NK-92 treated with Interleukin-12 subunit alpha and Interleukin-12 subunit beta, amount 100 ng/mL, for 24 hours (cell line): Measurements from ENCODE around the gene FAM13B.
"Not testable (repeated sequence)": the region's sequence is repeated elsewhere in the genome, so short reads cannot be mapped to it uniquely, and the experiment has no call there.

ENCODE experiments used
- DNase-seq: peaks from one replicate; lab custom pipeline; 2025; lab: John Stamatoyannopoulos, UW

FAM13B gene

DNA sequence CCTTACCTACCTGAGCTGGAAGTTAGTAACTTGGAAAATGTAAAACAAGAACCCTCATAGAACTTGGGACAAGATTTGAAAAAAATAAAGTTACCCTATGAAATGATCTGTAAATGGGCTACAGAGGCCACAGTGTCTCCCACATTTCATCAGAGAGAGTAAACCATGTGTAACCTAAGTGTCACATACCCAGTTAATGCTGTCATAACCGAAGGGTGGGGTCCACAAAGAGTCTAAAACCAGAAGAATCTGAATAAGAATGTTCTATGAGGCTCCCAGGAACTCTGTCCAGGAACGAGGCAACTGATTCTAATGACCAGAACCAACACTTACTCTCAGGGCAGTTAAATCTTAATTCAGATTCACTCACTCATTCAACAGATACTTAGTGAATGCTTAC is 1.0 kb upstream of the FAM13B start:
- no peak for DNase-seq

DNA sequence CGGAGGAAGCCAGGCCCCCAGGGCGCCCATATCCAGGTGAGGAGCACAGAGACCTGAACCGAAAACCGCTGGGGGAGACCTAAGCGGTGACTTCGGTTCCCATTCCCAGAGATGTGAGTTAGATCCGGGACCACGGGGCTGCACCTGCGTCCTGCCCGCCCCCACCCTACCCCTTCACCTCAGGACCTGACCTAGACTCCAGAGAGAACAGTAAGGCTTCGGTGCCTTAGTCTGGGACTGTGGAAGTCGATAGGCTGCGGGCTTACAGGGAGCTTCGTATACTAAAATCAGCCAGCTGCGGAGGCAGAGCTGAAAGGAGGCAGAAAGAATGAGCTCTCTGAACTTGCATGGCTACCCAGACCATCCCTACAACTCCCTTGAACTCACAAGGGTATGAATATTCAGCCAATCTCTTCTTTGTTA is 518 bp upstream of the FAM13B start:
- DNase-seq = no peak

DNA sequence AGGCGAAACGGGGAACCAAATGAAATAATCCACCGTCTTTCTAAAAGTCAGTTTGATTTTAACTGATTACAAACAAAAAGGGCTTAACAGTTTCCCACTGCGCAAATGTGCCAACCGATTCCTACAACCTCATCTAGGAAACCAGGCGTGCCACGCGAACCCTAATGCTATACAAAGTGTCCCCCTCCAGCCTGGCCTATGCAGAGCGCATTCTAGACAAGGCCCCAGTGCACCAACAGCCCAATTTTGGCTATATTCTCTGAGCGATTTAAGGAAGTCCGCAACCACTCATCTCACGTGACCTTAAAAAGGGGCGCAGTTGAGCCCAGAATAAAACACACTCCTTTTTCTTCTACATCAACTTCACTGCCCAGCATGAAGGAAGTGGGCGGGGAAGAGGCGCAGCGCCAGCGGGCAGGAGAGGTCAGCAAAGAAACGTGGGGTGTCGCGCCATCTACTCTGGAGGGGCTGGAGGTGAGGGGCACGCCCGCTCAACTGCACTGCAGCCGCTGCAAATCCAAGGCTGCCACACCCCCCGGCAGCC is 779 bp downstream of the FAM13B start:
- peak; percentile 81 for DNase-seq

DNA sequence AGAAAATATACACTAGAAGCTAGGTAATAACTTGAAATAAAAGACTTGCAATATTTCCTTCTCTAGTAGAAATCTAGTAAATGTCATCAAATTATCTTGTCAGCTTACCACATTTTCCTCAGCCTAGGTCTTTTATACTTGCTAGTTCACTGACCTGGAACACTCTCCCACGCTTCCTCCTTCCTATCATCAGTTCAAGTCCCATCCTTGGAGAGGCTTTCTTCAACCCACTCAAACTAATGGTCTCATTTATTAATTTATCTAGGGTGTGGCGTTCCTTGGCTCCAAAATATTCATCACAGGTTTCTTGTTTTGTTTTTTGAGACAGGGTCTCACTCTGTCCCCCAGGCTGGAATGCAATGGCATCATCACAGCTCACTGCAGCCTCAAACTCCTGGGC is 2.9 kb downstream of the FAM13B start:
- no peak for DNase-seq

DNA sequence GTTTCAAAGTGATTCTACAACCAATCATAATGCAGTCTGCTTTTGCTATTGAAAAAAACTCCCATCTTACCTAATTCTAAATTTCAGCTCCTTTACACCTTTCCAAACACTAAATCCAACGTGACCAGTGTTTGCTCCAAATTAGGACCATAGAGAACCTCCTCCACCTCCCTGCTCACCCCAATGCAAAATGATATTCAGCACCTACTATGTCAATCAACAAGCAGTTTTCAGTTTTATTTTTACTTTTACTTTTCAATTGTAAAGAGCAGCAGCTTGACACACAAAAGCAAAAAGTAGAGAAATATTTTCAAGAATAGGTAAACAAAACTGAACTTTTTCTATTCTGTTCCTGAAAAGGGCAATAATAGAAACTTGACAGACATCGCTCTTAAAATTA is 3.4 kb downstream of the FAM13B start:
- no peak for DNase-seq

DNA sequence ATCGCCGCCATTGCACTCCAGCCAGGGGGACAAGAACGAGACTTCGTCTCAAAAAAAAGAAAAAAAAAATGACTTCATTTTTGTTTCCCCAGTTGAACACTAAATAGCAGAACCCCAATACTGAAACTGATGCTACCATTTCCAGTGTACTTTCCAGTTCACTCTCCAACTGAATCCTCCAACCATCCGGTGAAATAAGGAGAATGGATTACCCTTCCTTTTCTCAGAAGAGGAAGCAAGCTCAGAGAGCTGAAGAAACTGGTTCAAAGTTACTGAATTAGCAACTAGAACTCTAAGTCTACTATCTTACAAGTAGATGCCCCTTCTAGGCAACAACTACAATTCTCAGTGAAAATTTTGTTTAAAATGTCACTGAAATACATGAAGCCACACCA is 3.9 kb downstream of the FAM13B start:
- DNase-seq = no peak

DNA sequence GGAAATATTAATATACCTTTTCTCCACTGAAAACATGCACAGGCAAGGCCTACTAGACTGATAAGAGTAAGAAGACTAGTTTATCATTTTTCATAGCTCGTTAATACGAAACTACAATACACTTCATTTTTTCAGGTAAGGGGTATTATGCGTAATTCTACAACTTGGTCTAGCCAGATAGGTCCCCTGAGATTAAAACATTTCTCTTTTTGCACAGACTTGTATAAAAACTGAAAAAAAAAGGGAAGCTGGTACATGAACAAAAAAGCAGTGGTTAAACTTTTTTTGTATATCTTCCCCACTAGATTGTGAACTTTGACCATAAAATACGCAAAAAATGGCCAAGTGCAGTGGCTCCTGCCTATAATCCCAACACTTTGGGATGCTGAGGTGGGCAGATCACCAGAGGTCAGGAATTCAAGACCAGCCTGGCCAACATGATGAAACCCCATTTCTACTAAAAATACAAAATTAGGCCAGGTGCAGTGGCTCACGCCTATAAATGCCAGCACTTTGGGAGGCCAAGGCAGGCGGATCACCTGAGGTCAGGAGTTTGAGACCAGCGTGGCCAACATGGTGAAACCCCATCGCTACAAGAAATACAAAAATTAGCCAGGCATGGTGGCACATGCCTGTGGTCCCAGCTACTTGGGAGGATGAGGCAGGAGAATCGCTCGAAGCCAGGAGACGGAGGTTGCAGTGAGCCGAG is 4.5 kb downstream of the FAM13B start:
- DNase-seq = not testable (repeated sequence)

DNA sequence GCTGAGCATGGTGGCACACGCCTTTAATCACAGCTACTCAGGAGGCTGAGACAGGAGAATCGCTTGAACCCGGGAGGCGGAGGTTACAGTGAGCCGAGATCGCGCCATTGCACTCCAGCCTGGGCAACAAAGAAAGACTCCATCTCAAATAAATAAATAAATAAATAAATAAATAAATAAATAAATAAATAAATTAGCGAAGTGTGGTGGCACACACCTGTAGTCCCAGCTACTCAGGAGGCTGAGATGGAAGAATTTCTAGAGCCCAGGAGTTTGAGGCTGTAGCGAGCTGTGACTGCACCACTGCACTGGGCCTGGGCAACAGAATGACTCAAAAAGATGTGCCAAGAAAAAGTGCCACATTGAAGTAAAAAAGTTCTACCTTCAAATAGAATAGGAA is 6.1 kb downstream of the FAM13B start:
- not testable (repeated sequence) for DNase-seq

DNA sequence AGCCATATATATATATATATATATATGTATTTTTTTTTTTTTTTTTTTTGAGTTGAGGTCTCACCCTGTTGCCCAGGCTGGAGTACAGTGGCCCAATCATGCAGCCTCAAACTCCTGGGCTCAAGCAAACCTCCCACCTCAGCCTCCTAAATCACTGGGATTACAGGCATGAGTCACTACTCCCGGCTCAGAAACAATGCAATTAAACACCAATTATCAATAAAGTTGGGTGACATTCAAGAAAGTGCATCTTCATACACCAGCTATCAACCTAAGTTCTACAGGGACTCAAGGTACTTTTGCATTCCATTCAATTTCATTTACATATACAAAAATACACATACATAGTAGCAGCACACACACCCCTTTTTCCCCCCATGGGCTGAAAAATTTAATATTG is 7.6 kb downstream of the FAM13B start:
- no peak for DNase-seq

DNA sequence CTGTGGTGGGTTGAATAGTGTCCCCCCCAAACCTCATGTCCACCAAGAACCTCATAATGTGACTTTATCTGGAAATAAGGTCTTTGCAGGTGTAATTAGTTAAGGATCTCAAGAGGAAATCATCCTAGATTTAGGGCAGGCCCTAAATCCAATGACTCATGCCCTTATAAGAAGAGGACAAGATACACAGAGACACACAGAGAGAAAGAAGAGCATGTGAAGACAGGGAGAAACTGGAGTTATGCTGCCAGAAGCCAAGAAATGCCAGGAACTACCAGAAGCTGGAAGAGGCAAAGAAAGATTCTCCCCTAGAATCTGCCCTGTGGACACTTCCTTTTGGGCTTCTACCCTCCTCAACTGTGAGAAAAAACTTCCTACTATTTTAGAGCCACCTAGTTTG is 8.8 kb downstream of the FAM13B start:
- DNase-seq = no peak

DNA sequence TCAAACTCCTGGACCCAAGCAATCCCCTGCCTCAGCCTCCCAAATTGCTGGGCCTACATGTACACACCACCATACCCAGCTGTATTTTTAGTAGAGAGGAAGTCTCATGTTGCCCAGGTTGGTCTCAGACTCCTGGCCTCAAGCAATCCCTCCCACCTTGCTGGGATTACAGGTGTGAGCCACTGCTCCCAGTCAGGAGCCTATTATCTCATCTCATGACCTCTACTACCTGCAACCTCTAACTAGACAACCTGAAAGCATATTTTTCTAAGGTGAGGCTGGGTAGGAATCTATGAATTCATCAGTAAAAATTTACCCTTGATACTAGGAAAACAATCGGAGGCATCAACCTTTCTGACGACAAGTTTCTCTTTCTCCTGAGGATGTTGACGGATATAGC is 10.0 kb downstream of the FAM13B start:
- no peak for DNase-seq

DNA sequence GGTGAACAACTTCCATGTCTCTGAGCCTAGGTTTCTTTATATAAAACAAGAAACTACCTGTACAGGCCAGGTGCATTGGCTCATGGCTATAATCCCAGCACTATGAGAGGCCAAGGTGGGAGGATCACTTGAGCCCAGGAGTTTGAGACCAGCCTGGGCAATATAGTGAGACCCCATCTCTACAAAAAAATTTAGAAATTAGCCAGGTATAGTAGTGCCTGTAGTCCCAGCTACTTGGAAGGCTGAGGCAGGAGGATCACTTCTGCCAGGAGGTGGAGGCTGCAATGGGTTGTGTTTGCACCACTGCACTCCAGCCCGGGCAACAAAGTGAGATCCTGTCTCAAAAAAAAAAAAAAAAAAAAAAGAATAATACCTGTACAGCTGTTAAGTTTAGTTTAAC is 11.1 kb downstream of the FAM13B start:
- DNase-seq = no peak

DNA sequence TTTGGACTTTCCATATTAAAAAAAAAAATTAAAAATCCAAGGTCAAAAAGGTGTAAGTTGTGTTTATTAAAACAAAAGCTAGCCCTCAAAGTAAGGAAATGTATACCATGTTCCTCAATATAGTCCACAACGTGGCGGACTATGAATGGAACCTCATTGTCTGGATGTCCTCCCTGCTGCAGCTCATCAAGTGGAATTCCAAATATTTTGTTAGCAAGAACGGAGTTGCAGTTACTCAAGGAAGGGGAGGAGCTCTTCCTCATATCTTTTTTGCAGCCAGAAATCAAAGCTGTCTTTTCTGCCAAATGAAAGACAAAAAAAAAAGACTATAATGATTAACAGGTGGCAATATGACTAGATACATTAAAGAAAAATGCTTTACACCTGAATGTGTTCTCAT is 14.0 kb downstream of the FAM13B start:
- DNase-seq = no peak

DNA sequence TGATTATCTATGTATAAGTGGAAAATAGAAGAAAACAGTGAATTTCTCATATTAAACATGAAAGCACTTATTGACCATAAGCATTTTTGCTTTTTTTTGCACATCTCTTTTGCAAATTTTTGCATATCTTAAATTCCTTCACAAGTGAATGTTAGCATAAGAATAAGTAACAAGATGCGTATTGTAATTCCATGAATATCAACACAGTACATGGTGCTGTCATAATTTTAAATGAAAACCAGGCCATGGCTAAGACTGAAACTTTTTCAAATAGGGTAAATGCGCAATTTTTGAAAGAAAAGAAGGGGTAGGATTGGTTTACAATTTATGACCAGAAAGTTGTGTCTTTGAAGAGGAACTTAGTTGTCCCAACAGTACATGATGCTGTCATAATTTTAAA is 17.0 kb downstream of the FAM13B start:
- no peak for DNase-seq

DNA sequence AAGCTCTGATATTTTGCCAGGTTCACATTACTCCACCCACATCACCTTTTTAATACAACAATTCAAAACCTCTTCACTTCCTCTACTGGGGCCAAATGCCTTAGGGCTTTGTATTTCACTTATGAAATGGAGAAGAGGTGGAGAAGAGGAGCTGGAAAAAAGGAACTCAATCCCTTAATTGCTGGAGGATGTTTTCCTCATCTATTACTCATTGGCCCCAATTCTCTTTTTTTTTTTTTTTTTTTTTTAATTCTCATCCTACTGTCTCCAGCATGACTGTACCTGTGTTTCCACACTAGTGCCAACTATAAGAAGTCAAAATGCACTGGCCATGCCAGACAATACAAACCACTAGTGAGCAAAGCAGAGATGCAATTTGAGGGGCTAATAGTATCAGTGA is 20.9 kb downstream of the FAM13B start:
- DNase-seq = no peak

DNA sequence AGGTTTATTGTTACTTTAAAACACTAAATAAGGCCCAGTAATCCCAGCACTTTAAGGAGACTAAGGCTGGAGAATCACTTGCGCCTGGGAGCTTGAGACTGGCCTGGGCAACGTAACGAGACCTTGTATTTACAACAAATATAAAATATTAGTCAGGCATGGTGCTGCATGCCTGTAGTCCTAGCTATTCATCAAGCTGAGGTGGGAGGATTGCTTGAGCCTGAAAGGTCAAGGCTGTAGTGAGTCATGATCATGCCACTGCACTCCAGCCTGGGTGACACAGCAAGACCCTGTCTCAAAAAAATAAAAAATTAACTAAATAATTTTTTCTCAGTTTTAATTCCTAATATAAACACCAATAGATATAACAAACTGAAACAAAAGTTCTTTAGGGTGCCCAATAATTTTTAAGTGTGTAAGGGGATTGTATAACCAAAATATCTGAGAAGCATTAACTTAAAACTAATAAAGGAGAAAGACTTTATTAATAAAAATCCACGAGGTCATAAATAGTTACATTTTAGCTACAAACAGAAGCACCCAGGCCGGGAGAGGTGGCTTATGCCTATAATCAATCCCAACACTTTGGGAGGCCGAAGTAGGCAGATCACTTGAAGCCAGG is 32.7 kb downstream of the FAM13B start:
- no peak for DNase-seq

DNA sequence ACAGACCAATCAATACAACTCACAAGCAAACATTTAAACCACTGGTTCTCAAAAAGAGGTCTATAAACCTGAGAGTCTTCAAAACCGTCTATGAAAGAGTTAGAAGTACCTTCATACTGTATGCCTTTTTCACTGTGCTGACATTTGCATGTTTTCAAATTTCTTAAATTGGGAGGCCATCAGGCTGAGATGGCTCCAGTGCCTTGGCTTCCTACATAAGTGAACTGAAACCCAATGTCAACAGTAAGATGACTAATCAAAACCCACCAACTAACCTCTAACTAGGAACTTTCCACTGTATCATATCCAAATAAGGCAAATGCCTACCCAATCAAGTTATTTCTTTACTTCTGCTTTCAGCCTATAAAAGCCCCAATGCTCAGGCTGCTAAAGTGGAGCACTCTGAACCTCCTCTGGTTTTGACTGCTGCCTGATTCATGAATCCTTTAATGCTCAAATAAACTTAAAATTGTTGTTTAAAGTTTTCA is 35.1 kb downstream of the FAM13B start:
- no peak for DNase-seq

DNA sequence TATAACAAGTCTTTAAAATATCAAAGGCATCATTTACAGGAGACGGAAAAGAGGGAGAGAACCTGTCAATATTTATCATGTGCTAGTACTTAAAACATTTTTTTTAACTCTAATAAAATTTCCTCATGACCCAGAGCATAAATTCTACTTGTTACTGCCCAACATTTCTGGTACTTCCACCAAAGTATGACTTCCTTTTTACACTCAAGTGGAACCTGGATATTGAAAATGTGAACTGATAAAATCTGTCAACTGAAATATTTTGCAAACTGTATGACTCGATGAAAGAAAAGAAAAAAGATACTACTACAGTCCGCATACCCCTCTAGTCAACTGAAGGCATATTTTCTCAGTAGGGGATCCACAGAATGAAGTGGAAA is 37.1 kb downstream of the FAM13B start:
- no peak for DNase-seq

DNA sequence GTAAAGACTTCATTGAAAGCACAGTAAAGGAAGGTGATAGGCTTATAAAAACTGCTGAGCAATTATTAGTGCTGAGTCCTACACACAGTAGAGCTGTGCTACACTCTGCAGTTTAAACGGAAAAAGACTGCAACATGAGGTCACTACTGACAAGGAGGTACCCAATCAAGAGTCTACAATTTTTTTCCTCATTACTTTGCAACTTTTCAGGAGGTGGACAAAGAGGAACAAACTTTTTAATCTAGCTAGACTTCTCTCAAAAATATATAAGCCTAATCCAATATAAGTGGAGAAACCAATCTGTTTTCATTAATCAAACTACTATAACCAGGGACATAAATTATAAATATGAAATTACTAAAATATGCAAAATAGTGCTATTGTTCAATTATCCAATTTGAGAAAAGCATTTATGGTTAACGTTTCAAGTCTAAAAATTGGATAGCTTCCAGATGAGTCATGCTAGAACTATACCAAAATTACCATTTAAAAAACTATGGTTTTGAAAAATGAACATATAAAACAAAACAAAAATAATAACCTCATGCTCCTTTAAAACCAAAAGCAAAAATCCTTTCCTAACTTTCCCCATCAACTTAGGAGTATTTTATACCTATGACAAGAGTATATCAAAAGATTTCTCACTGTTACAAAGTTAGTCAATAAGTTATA is 37.7 kb downstream of the FAM13B start:
- no peak for DNase-seq

DNA sequence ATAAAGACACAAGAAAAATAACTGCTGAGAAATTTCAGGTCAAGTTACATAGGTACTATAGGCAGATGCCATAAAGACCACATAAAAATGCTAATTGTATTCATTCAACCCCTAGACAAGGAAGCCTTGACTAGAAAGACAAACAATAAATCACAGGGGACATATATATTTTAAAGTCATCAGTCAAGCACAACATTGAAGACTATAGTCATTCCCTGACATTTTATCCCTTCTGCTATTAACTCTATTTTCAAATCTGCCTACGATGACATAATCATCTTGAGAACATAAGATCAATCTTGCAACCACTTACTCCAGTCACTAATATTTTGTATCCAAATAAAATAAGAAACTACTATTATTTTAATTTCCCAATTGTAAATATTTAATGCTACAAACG is 38.3 kb downstream of the FAM13B start:
- no peak for DNase-seq

DNA sequence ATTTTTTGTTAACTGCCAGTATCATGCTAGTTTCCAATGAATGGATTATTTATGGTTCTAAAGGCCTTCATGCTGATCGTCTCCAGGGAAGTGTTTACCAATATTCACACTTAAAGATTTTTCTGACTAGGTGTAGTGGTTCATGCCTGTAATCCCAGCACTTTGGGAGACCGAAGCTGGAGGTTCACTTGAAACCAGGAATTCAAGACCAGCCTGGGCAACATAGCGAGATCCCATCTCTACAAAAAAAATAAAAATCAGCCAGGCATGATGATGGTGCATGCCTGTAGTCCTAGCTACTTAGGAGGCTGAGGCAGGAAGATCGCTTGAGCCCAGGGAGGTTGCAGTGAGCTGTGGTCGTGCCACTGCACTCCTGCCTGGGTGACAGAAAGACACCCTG is 43.5 kb downstream of the FAM13B start:
- DNase-seq = no peak

DNA sequence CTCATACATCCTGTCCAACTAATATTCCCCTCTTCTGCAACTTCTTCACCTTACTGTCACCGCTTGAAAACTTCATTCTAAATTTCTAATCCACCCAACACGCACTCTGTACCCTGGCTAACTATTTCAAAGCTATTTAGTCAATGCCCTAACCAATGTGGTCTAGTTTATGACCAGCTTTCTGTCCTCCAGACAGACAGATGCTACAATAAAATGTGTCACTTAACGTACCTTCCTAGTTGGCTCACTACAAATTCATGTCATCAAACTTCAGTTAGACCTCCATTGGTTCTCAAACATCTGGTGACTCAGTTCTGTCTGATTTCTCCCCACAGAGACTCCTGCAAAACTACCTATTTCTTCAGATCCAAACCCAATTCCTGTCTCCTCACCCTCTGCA is 57.7 kb downstream of the FAM13B start:
- no peak for DNase-seq

DNA sequence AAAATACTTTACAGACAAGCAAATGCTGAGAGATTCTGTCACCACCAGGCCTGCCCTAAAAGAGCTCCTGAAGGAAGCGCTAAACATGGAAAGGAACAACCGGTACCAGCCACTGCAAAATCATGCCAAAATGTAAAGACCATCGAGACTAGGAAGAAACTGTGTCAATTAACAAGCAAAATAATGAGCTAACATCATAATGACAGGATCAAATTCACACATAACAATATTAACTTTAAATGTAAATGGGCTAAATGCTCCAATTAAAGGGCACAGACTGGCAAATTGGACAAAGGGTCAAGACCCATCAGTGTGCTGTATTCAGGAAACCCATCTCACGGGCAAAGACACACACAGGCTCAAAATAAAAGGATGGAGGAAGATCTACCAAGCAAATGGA is 62.5 kb downstream of the FAM13B start:
- DNase-seq = not testable (repeated sequence)
